ENCODE data around the gene TOB1.

GRCh38 chr17:50836826-50837225 is 29.3 kb downstream of the TOB1 start:
- TF ChIP-seq CTCF (IDR thresholded peaks at IDR 0.05) (no peak), EZH2 (IDR thresholded peaks at IDR 0.05; ENCODE audit: borderline replicate concordance, insufficient read depth, low read depth, low read length, poor library complexity, severe bottlenecking) (no peak)
